Karpas-422 (cell line): ENCODE data around the gene RAPGEF4. TPM values are rescaled to one million over a fixed set of nuclear protein-coding genes. Genes with fewer than 3 reads are reported as not detected.

Source experiments
- DNase-seq: peaks from one replicate; pipeline ENCODE4 v3.0.0-alpha.2; 2015
- H2AFZ ChIP-seq: fragments of 200-600 bp; sonication (generic); 2 replicates; pipeline ENCODE4 v1.6.1; 2014; ENCODE audit warnings: antibody characterized with exemption, low read length, mixed read lengths
- H3K27ac ChIP-seq: fragments of 200-600 bp; sonication (generic); 2 replicates; pipeline ENCODE4 v1.5.1; 2014; ENCODE audit warnings: mild to moderate bottlenecking, low read length, moderate library complexity
- H3K27me3 ChIP-seq: fragments of 200-600 bp; sonication (generic); 2 replicates; pipeline ENCODE4 v1.6.1; 2014; ENCODE audit warnings: low read length, mixed read lengths
- H3K36me3 ChIP-seq: fragments of 200-600 bp; sonication (generic); 2 replicates; pipeline ENCODE4 v1.6.1; 2014; ENCODE audit warnings: low read length, mixed read lengths; ENCODE audit not compliant: insufficient read depth
- H3K4me1 ChIP-seq: fragments of 200-600 bp; sonication (generic); 2 replicates; pipeline ENCODE4 v1.6.1; 2014; ENCODE audit warnings: mild to moderate bottlenecking, low read length, mixed read lengths
- H3K4me2 ChIP-seq: fragments of 200-600 bp; sonication (generic); 2 replicates; pipeline ENCODE4 v1.6.1; 2014; ENCODE audit warnings: low read length, low read depth, mild to moderate bottlenecking; ENCODE audit not compliant: poor library complexity, severe bottlenecking
- H3K4me3 ChIP-seq: fragments of 200-600 bp; sonication (generic); 2 replicates; pipeline ENCODE4 v1.5.1; 2014; ENCODE audit warnings: mild to moderate bottlenecking, antibody characterized with exemption, low read length, mixed read lengths
- H3K79me2 ChIP-seq: fragments of 200-600 bp; sonication (generic); 2 replicates; pipeline ENCODE4 v1.6.1; 2014; ENCODE audit warnings: mild to moderate bottlenecking, low read length, mixed read lengths
- H3K9ac ChIP-seq: fragments of 200-600 bp; sonication (generic); 2 replicates; pipeline ENCODE4 v1.6.0; 2014; ENCODE audit warnings: low read length
- H3K9me2 ChIP-seq: fragments of 200-600 bp; sonication (generic), shearing (Covaris generic); replicated peaks from 2 replicates; pipeline ENCODE4 v1.6.0; 2014; ENCODE audit warnings: mild to moderate bottlenecking, low read length, moderate library complexity; ENCODE audit not compliant: insufficient read depth
- H3K9me3 ChIP-seq: fragments of 300-700, 200-600 bp; sonication (generic); 2 replicates; pipeline ENCODE4 v1.6.1; 2014; ENCODE audit warnings: low read length, mixed read lengths
- H4K20me1 ChIP-seq: fragments of 200-600 bp; sonication (generic); 2 replicates; pipeline ENCODE4 v1.6.1; 2014; ENCODE audit warnings: mild to moderate bottlenecking, antibody characterized with exemption, low read length, low read depth; ENCODE audit not compliant: insufficient read depth
- small RNA-seq: library from RNA; depleted of rRNA; stranded (forward); fragments of <200 nt; gene quantifications from one replicate; pipeline ENCODE3, GENCODE V24; 2014
- total RNA-seq: library from RNA; depleted of rRNA; stranded (reverse); fragments of >200 nt; shearing (Covaris generic); gene quantifications from 2 replicates; pipeline ENCODE4 v1.2.3, GENCODE V29; 2014; ENCODE audit warnings: low replicate concordance; rRNA removed

Gene RAPGEF4
- total RNA-seq, 1 experiment from 2014 or later, result 0.97 TPM

GRCh38 chr2:173094731-173095130 is 359.1 kb downstream of the RAPGEF4 start:
- Histone ChIP-seq H3K9ac (no peak overlapping the region), H3K4me3 (no peak overlapping the region), H4K20me1 (no peaks in the 10 kb centered on the region), H3K4me1 (no peaks in the 10 kb centered on the region), H3K27me3 (no peaks in the 10 kb centered on the region), H3K36me3 (no peaks in the 10 kb centered on the region), H2AFZ (no peak overlapping the region), H3K9me3 (no peaks in the 10 kb centered on the region), H3K9me2 (no peaks in the 10 kb centered on the region), H3K79me2 (no peaks in the 10 kb centered on the region), H3K4me2 (no peak overlapping the region), H3K27ac (no peak overlapping the region)
- DNase-seq, result no peak

GRCh38 chr2:173095356-173095755 is 359.7 kb downstream of the RAPGEF4 start:
- H3K79me2 ChIP-seq, result no peaks in the 10 kb centered on the region
- H2AFZ ChIP-seq, result no peak overlapping the region

GRCh38 chr2:173099271-173099670 is 363.6 kb downstream of the RAPGEF4 start:
- H2AFZ ChIP-seq, result no peak overlapping the region
- no peak overlapping the region for H3K27ac ChIP-seq
- H3K36me3 ChIP-seq, result no peaks in the 10 kb centered on the region
- H3K27me3 ChIP-seq, result no peaks in the 10 kb centered on the region
- no peak overlapping the region for H3K4me3 ChIP-seq
- no peaks in the 10 kb centered on the region for H3K79me2 ChIP-seq
- no peaks in the 10 kb centered on the region for H3K4me1 ChIP-seq
- no peaks in the 10 kb centered on the region for H4K20me1 ChIP-seq
- no peak overlapping the region for H3K9ac ChIP-seq
- no peak for DNase-seq
- no peaks in the 10 kb centered on the region for H3K9me2 ChIP-seq
- H3K4me2 ChIP-seq, result no peak overlapping the region
- H3K9me3 ChIP-seq, result no peaks in the 10 kb centered on the region

More at GRCh38 chr2:173095356-173095755, 359.7 kb downstream of the RAPGEF4 start:
- no peaks in the 10 kb centered on the region for H4K20me1 ChIP-seq
- H3K4me2 ChIP-seq, result no peak overlapping the region
- no peaks in the 10 kb centered on the region for H3K9me2 ChIP-seq
- no peaks in the 10 kb centered on the region for H3K36me3 ChIP-seq
- no peak overlapping the region for H3K9ac ChIP-seq
- no peaks in the 10 kb centered on the region for H3K9me3 ChIP-seq
- no peak overlapping the region for H3K27ac ChIP-seq
- DNase-seq, result no peak
- H3K4me3 ChIP-seq, result no peak overlapping the region
- no peaks in the 10 kb centered on the region for H3K27me3 ChIP-seq
- H3K4me1 ChIP-seq, result no peaks in the 10 kb centered on the region

- Histone ChIP-seq H3K4me3 (no peak overlapping the region), H3K9me3 (no peaks in the 10 kb centered on the region), H3K27ac (no peak overlapping the region), H3K79me2 (no peaks in the 10 kb centered on the region), H3K36me3 (no peaks in the 10 kb centered on the region), H3K9me2 (no peaks in the 10 kb centered on the region), H3K27me3 (no peaks in the 10 kb centered on the region), H4K20me1 (no peaks in the 10 kb centered on the region), H2AFZ (no peak overlapping the region), H3K9ac (no peak overlapping the region), H3K4me2 (no peak overlapping the region), H3K4me1 (no peaks in the 10 kb centered on the region)
- DNase-seq, result no peak
Observed at GRCh38 chr2:173099804-173100203, 364.2 kb downstream of the RAPGEF4 start.

GRCh38 chr2:173101687-173102086 is 366.0 kb downstream of the RAPGEF4 start:
- Histone ChIP-seq H4K20me1 (no peaks in the 10 kb centered on the region), H3K4me3 (no peak overlapping the region), H3K9me2 (no peaks in the 10 kb centered on the region), H3K36me3 (no peaks in the 10 kb centered on the region), H3K27ac (no peak overlapping the region), H2AFZ (no peak overlapping the region), H3K9me3 (no peaks in the 10 kb centered on the region), H3K79me2 (no peaks in the 10 kb centered on the region), H3K9ac (no peak overlapping the region), H3K27me3 (no peaks in the 10 kb centered on the region), H3K4me2 (no peak overlapping the region), H3K4me1 (no peaks in the 10 kb centered on the region)
- DNase-seq, result no peak

Small RNAs within 50 kb of the gene (small RNA-seq; reads per million reads assigned to genes)
- gene RF01210, result 0.20 reads per million

Other genes starting within 250 kb of the RAPGEF4 start
- 70.2 and 130 TPM in 2 replicates for gene PDK1, start 179.8 kb upstream of the RAPGEF4 start, total RNA-seq